ENCODE results near the gene AGAP3.

AGAP3 gene

GRCh38 chr7:151168787-151169162, 82.5 kb downstream of the AGAP3 start:
- no peak for DNase-seq

- DNase-seq: peak; percentile 83
Observed at GRCh38 chr7:151172273-151173141, 86.2 kb downstream of the AGAP3 start.

- peak; percentile 55 for DNase-seq
Observed at GRCh38 chr7:151173386-151174245, 87.3 kb downstream of the AGAP3 start.

GRCh38 chr7:151174246-151175046, 88.2 kb downstream of the AGAP3 start:
- peak; percentile 84 for DNase-seq

GRCh38 chr7:151175047-151175792, 88.9 kb downstream of the AGAP3 start:
- DNase-seq: no peak

- peak; percentile 84 for DNase-seq
Observed at GRCh38 chr7:151175793-151176311, 89.6 kb downstream of the AGAP3 start.

- no peak for DNase-seq
Observed at GRCh38 chr7:151176401-151176800, 90.1 kb downstream of the AGAP3 start.

- no peak for DNase-seq
Observed at GRCh38 chr7:151177310-151177709, 91.0 kb downstream of the AGAP3 start.

GRCh38 chr7:151178236-151178635, 92.0 kb downstream of the AGAP3 start:
- DNase-seq: no peak

- no peak for DNase-seq
Observed at GRCh38 chr7:151178831-151179230, 92.6 kb downstream of the AGAP3 start.

- no peak for DNase-seq
Observed at GRCh38 chr7:151179287-151179860, 93.1 kb downstream of the AGAP3 start.

- no peak for DNase-seq
Observed at GRCh38 chr7:151179946-151180345, 93.7 kb downstream of the AGAP3 start.

- no peak for DNase-seq
Observed at GRCh38 chr7:151181011-151181431, 94.7 kb downstream of the AGAP3 start.

- no peak for DNase-seq
Observed at GRCh38 chr7:151185762-151186639, 99.7 kb downstream of the AGAP3 start.

- DNase-seq: no peak
Observed at GRCh38 chr7:151186640-151187408, 100.5 kb downstream of the AGAP3 start, which contains the start of gene ASB10. TSS of gene ASB10 (minus strand) at chr7:151187250. CDS start at chr7:151187130, 120 bp downstream.

- no peak for DNase-seq
Observed at GRCh38 chr7:151187409-151188251, 101.4 kb downstream of the AGAP3 start.

- no peak for DNase-seq
Observed at GRCh38 chr7:151188252-151188542, 101.9 kb downstream of the AGAP3 start.

GRCh38 chr7:151189038-151189437, 102.8 kb downstream of the AGAP3 start:
- no peak for DNase-seq

- peak; percentile 39 for DNase-seq
Observed at GRCh38 chr7:151191544-151191943, 105.3 kb downstream of the AGAP3 start.
